CD8-positive, alpha-beta memory T cell (primary cell): Measurements from ENCODE around the gene UCK1. TPM values are rescaled to one million over a fixed set of nuclear protein-coding genes. Genes with fewer than 3 reads are reported as not detected.
A peak's percentile ranks its signal among the peaks of the same experiment; 100 is the strongest.

Experiments
- CTCF ChIA-PET: fragments of 350-600 bp; sonication (Branson Sonifier 250); formaldehyde crosslinking; loops from one replicate; lab custom pipeline; 2021; ENCODE audit warnings: antibody characterized with exemption; lab: Charles Lee
- POLR2A ChIA-PET: fragments of 350-600 bp; sonication (Branson Sonifier 250); formaldehyde crosslinking; loops from one replicate; lab custom pipeline; 2021; ENCODE audit warnings: antibody characterized with exemption; lab: Charles Lee
- DNase-seq, 5 donors: peaks; one replicate each; pipeline versions ENCODE4 v3.0.0 to v3.0.0-alpha.2; 2020 to 2022; ENCODE audit warnings: mixed read lengths in 1 of 5
- H3K27ac ChIP-seq: one replicate; pipeline ENCODE4 v1.7.0; 2013; ENCODE audit warnings: low read depth, mild to moderate bottlenecking, low read length, moderate library complexity
- H3K27me3 ChIP-seq: 2 replicates; pipeline ENCODE4 v1.7.0; 2013; ENCODE audit warnings: low read length, mild to moderate bottlenecking; ENCODE audit not compliant: insufficient read depth, poor library complexity, severe bottlenecking
- H3K36me3 ChIP-seq: 2 replicates; pipeline ENCODE4 v1.7.0; 2013; ENCODE audit warnings: mild to moderate bottlenecking, low read length, moderate library complexity; ENCODE audit not compliant: insufficient read depth
- H3K4me1 ChIP-seq: 2 replicates; pipeline ENCODE4 v1.7.0; 2013; ENCODE audit warnings: mild to moderate bottlenecking, low read length, moderate library complexity; ENCODE audit not compliant: insufficient read depth
- H3K4me3 ChIP-seq: 2 replicates; pipeline ENCODE4 v1.7.0; 2013; ENCODE audit warnings: mild to moderate bottlenecking, low read length
- H3K9me3 ChIP-seq: 2 replicates; pipeline ENCODE4 v1.7.0; 2013; ENCODE audit warnings: mild to moderate bottlenecking, low read length
- H3K27ac Mint-ChIP-seq, 8 donors: one replicate each; pipeline ENCODE4 v1.8.0; 2020 to 2021; ENCODE audit warnings: mixed read lengths in 8 of 8, mild to moderate bottlenecking in 6 of 8, inconsistent platforms in 3 of 8, moderate library complexity in 3 of 8
- H3K27me3 Mint-ChIP-seq, 2 donors: one replicate each; pipeline ENCODE4 v1.8.0; 2020 to 2021; ENCODE audit warnings: mixed read lengths in 2 of 2, mild to moderate bottlenecking in 1 of 2, moderate library complexity in 1 of 2
- H3K36me3 Mint-ChIP-seq, 3 donors: one replicate each; pipeline ENCODE4 v1.8.0; 2020 to 2021; ENCODE audit warnings: mixed read lengths in 3 of 3, inconsistent platforms in 1 of 3, mild to moderate bottlenecking in 1 of 3
- H3K4me1 Mint-ChIP-seq, 3 donors: one replicate each; pipeline ENCODE4 v1.8.0; 2020 to 2021; ENCODE audit warnings: mixed read lengths in 3 of 3, inconsistent platforms in 1 of 3, mild to moderate bottlenecking in 1 of 3
- H3K4me3 Mint-ChIP-seq, 7 donors: one replicate each; pipeline ENCODE4 v1.8.0; 2020 to 2021; ENCODE audit warnings: mixed read lengths in 7 of 7, mild to moderate bottlenecking in 6 of 7, moderate library complexity in 4 of 7, inconsistent platforms in 2 of 7
- H3K9me3 Mint-ChIP-seq, 5 donors: one replicate each; pipeline ENCODE4 v1.8.0; 2020 to 2022; ENCODE audit warnings: mixed read lengths in 5 of 5, mild to moderate bottlenecking in 3 of 5, moderate library complexity in 2 of 5, inconsistent platforms in 1 of 5
- polyA plus RNA-seq: library from polyadenylated mRNA; unstranded; fragments of 300-500 nt; fragmentation: Illumina TruSeq; gene quantifications from one replicate; pipeline ENCODE4 v1.2.3, GENCODE V29; 2021
- total RNA-seq, 2 experiments: library from RNA; stranded (reverse); gene quantifications; one replicate each; pipeline ENCODE4 v1.2.3, GENCODE V29; 2021

UCK1 gene
- total and polyA plus RNA-seq, 3 experiments from 2014 or later, result 22.2 to 34.4 (median 23.1) TPM

- Mint-ChIP-seq H3K27me3 (no peaks in the 10 kb centered on the region), H3K4me1 (peaks cover 21 to 26% (median 24%) of the 10 kb centered on the region in 3 donors), H3K9me3 (no peaks in the 10 kb centered on the region), H3K36me3 (peaks cover 3 to 79% (median 4%) of the 10 kb centered on the region in 3 donors), H3K27ac (peak overlapping the region in 4 of 8 donors; percentile 32 to 58 (median 46)), H3K4me3 (no peak overlapping the region)
- peaks cover 21% of the 10 kb centered on the region for H3K4me1 ChIP-seq
- peaks cover 16% of the 10 kb centered on the region for H3K36me3 ChIP-seq
- no peaks in the 10 kb centered on the region for H3K27me3 ChIP-seq
- no peaks in the 10 kb centered on the region for H3K9me3 ChIP-seq
- H3K4me3 ChIP-seq, result no peak overlapping the region
- CTCF ChIA-PET, result interaction anchor here (1.3 kb wide), 1 partner anchor 240 kb away, joined by 3 read pairs; no protein-coding TSS in a partner anchor
- H3K27ac ChIP-seq, result no peak overlapping the region
- no peak for DNase-seq
- POLR2A ChIA-PET, result no interaction called here
These were observed 45.1 kb upstream of the UCK1 start for GRCh38 chr9:131575946-131576853.

GRCh38 chr9:131574730-131575640 lies 43.9 kb upstream of the UCK1 start:
- no peak for DNase-seq
- CTCF ChIA-PET, result interaction anchor here (1.3 kb wide), 1 partner anchor 239 kb away, joined by 3 read pairs; no protein-coding TSS in a partner anchor
- POLR2A ChIA-PET, result no interaction called here
- Histone ChIP-seq H3K4me3 (no peak overlapping the region), H3K27ac (no peak overlapping the region), H3K36me3 (peaks cover 12% of the 10 kb centered on the region), H3K27me3 (no peaks in the 10 kb centered on the region), H3K9me3 (no peaks in the 10 kb centered on the region), H3K4me1 (peaks cover 21% of the 10 kb centered on the region)
- Mint-ChIP-seq H3K27me3 (peaks cover 0 to under 1% of the 10 kb centered on the region in 2 donors), H3K4me3 (no peak overlapping the region), H3K36me3 (peaks cover 3 to 75% (median 3%) of the 10 kb centered on the region in 3 donors), H3K27ac (peak overlapping the region in 3 of 8 donors; percentile 42 to 66 (median 57)), H3K9me3 (no peaks in the 10 kb centered on the region), H3K4me1 (peaks cover 21 to 27% (median 26%) of the 10 kb centered on the region in 3 donors)

- Mint-ChIP-seq H3K27ac (peak overlapping the region in 1 of 8 donors; percentile 60), H3K4me3 (no peak overlapping the region), H3K27me3 (peaks cover 0 to 2% of the 10 kb centered on the region in 2 donors), H3K4me1 (peaks cover 0 to 4% (median 4%) of the 10 kb centered on the region in 3 donors), H3K9me3 (no peaks in the 10 kb centered on the region), H3K36me3 (peaks cover 3 to 33% (median 9%) of the 10 kb centered on the region in 3 donors)
- Histone ChIP-seq H3K4me1 (no peaks in the 10 kb centered on the region), H3K27ac (no peak overlapping the region), H3K27me3 (no peaks in the 10 kb centered on the region), H3K36me3 (no peaks in the 10 kb centered on the region), H3K9me3 (no peaks in the 10 kb centered on the region), H3K4me3 (no peak overlapping the region)
- CTCF ChIA-PET, result no interaction called here
- POLR2A ChIA-PET, result no interaction called here
- DNase-seq, result peak in 1 of 5 donors; percentile 33
These were observed 36.8 kb upstream of the UCK1 start for GRCh38 chr9:131567910-131568309.

GRCh38 chr9:131566158-131566557 lies 35.1 kb upstream of the UCK1 start:
- Mint-ChIP-seq H3K4me1 (peaks cover 0 to 4% (median 3%) of the 10 kb centered on the region in 3 donors), H3K27me3 (peaks cover 0 to 2% of the 10 kb centered on the region in 2 donors), H3K27ac (peak overlapping the region in 2 of 8 donors; percentile 3 to 69), H3K36me3 (peaks cover 0 to 23% (median 8%) of the 10 kb centered on the region in 3 donors), H3K9me3 (peaks cover 0 to 2% (median 0%) of the 10 kb centered on the region in 5 donors), H3K4me3 (no peak overlapping the region)
- no peaks in the 10 kb centered on the region for H3K4me1 ChIP-seq
- ChIA-PET CTCF (no interaction called here), POLR2A (no interaction called here)
- no peaks in the 10 kb centered on the region for H3K36me3 ChIP-seq
- no peaks in the 10 kb centered on the region for H3K9me3 ChIP-seq
- peak in 1 of 5 donors; percentile 3 for DNase-seq
- no peaks in the 10 kb centered on the region for H3K27me3 ChIP-seq
- no peak overlapping the region for H3K4me3 ChIP-seq
- no peak overlapping the region for H3K27ac ChIP-seq

- no peaks in the 10 kb centered on the region for H3K4me1 ChIP-seq
- Mint-ChIP-seq H3K9me3 (peaks cover 0 to 2% (median 0%) of the 10 kb centered on the region in 5 donors), H3K27ac (no peak overlapping the region), H3K27me3 (peaks cover 0 to 2% of the 10 kb centered on the region in 2 donors), H3K4me1 (peaks cover 0 to 4% (median under 1%) of the 10 kb centered on the region in 3 donors), H3K4me3 (peak overlapping the region in 1 of 7 donors; percentile 27), H3K36me3 (peaks cover 0 to 19% (median 6%) of the 10 kb centered on the region in 3 donors)
- H3K4me3 ChIP-seq, result no peak overlapping the region
- H3K27me3 ChIP-seq, result no peaks in the 10 kb centered on the region
- CTCF ChIA-PET, result no interaction called here
- no peak overlapping the region for H3K27ac ChIP-seq
- no peaks in the 10 kb centered on the region for H3K9me3 ChIP-seq
- no peaks in the 10 kb centered on the region for H3K36me3 ChIP-seq
- DNase-seq, result no peak
- POLR2A ChIA-PET, result interaction anchor here (0.6 kb wide), 1 partner anchor 110 kb away, joined by 10 read pairs; no protein-coding TSS in a partner anchor
These were observed 34.3 kb upstream of the UCK1 start for GRCh38 chr9:131565369-131565768.

- no peaks in the 10 kb centered on the region for H3K36me3 ChIP-seq
- peak in 1 of 5 donors; percentile 13 for DNase-seq
- POLR2A ChIA-PET, result no interaction called here
- H3K27ac ChIP-seq, result no peak overlapping the region
- no peak overlapping the region for H3K4me3 Mint-ChIP-seq
- peaks cover 0 to 4% (median 0%) of the 10 kb centered on the region in 3 donors for H3K4me1 Mint-ChIP-seq
- no peak overlapping the region for H3K4me3 ChIP-seq
- no peaks in the 10 kb centered on the region for H3K27me3 ChIP-seq
- H3K27ac Mint-ChIP-seq, result peak overlapping the region in 1 of 8 donors; percentile 33
- H3K4me1 ChIP-seq, result no peaks in the 10 kb centered on the region
- peaks cover 0 to 2% (median 0%) of the 10 kb centered on the region in 5 donors for H3K9me3 Mint-ChIP-seq
- H3K36me3 Mint-ChIP-seq, result no peaks in the 10 kb centered on the region
- CTCF ChIA-PET, result interaction anchor here (1.4 to 1.7 kb wide), 2 partner anchors 212 to 213 kb away, joined by 3 to 4 read pairs; no protein-coding TSS in a partner anchor
- H3K9me3 ChIP-seq, result no peaks in the 10 kb centered on the region
- no peaks in the 10 kb centered on the region for H3K27me3 Mint-ChIP-seq
These were observed 31.2 kb upstream of the UCK1 start for GRCh38 chr9:131562032-131562959.
